ENCODE results near the gene CRTC2. TPM values are rescaled to one million over a fixed set of nuclear protein-coding genes. Genes with fewer than 3 reads are reported as not detected.
"Not testable (repeated sequence)": the region's sequence is repeated elsewhere in the genome, so short reads cannot be mapped to it uniquely, and the experiment has no call there.

CRTC2 gene
- total and polyA plus RNA-seq, 2 of the 4 experiments (the other 2 are of a cell fraction): 2.7 to 20.1 TPM

- dilution Hi-C loops (cut with HindIII; ENCODE audit: low sequenced_read_pairs, unreplicated experiment): loop anchor here (25.0 kb wide), 1 partner anchor 94 kb away; no protein-coding TSS in a partner anchor
- BruUV-seq (replicated peaks); H4K5ac ChIP-seq (ENCODE audit: low read depth, low read length); H4K91ac ChIP-seq (ENCODE audit: insufficient read depth, low read depth, low read length); H3K36me3 ChIP-seq (ENCODE audit: control insufficient read depth, insufficient read depth, low read length); intact Hi-C loops (cut with micrococcal nuclease); CTCF ChIA-PET; H3K4me1 ChIP-seq (ENCODE audit: control insufficient read depth, insufficient read depth, low read length); H3K14ac ChIP-seq (replicated peaks; ENCODE audit: low read depth, low read length); H3K4me3 ChIP-seq (ENCODE audit: insufficient read depth, low read depth, low read length); H3K56ac ChIP-seq (ENCODE audit: extremely low read depth, insufficient read depth, low read length); H3K4me2 ChIP-seq (ENCODE audit: low read depth, low read length); H2BK20ac ChIP-seq (ENCODE audit: low read depth, low read length); H3K9me1 ChIP-seq (ENCODE audit: insufficient read depth, low read length); H2AK5ac ChIP-seq (ENCODE audit: low read depth, low read length); H2AFZ ChIP-seq (replicated peaks; ENCODE audit: low read length, poor library complexity); DNase-seq; in situ Hi-C loops (cut with MboI; ENCODE audit: low sequenced_read_pairs); H3K9me3 ChIP-seq (ENCODE audit: control insufficient read depth, insufficient read depth, low read length); H3K9ac ChIP-seq (ENCODE audit: low read depth, low read length); H3K4ac ChIP-seq (ENCODE audit: low read depth, low read length); H2BK5ac ChIP-seq (ENCODE audit: low read depth, low read length, poor library complexity, severe bottlenecking); H2BK15ac ChIP-seq (ENCODE audit: low read depth, low read length); H3K27ac ChIP-seq (ENCODE audit: insufficient read depth, low read length); H3K23ac ChIP-seq (ENCODE audit: low read depth, low read length); H4K8ac ChIP-seq (ENCODE audit: low read depth in 2 of 2, low read length in 2 of 2); H2BK120ac ChIP-seq (ENCODE audit: low read depth, low read length); ATAC-seq (ENCODE audit: low read depth); H2AK9ac ChIP-seq (replicated peaks; ENCODE audit: low read depth, low read length, poor library complexity); H3K18ac ChIP-seq (ENCODE audit: low read depth, low read length); H3K27me3 ChIP-seq (ENCODE audit: control insufficient read depth, insufficient read depth, low read length): not testable (repeated sequence)
- POLR2A ChIA-PET (ENCODE audit: unreplicated experiment): interaction anchor here (0.6 kb wide), 1 partner anchor 19 kb away, joined by 4 read pairs; no protein-coding TSS in a partner anchor
- peaks cover 28 to 65% of the 10 kb centered on the region in 2 experiments for H3K79me1 ChIP-seq (ENCODE audit: low read depth in 1 of 2, low read length in 2 of 2)
- WGBS, 2 experiments (ENCODE audit: extremely low coverage in 2 of 2, insufficient read length in 1 of 2): no CpG with 5 or more reads among the region's 8 CpGs
- peaks cover 39% of the 10 kb centered on the region for H4K20me1 ChIP-seq (ENCODE audit: insufficient read depth, low read length)
Observed at GRCh38 chr1:153905908-153906307, 52.5 kb downstream of the CRTC2 start.

Measured in IMR-90 (cell line).